Ishikawa (cell line): ENCODE measurements around the gene TBC1D14.

Source experiments
- CREB1 ChIP-seq: IDR thresholded peaks from 2 replicates; pipeline ENCODE4 v1.6.1; 2012; ENCODE audit warnings: low read depth
- EP300 ChIP-seq: IDR thresholded peaks from 2 replicates; pipeline ENCODE4 v1.6.1; 2012; ENCODE audit warnings: borderline replicate concordance
- FOXM1 ChIP-seq: IDR thresholded peaks from 2 replicates; pipeline ENCODE4 v1.6.1; 2012; ENCODE audit warnings: low read depth, borderline replicate concordance
- MAX ChIP-seq: IDR thresholded peaks from 2 replicates; pipeline ENCODE4 v1.6.1; 2012
- RAD21 ChIP-seq: IDR thresholded peaks from 2 replicates; pipeline ENCODE4 v1.6.1; 2012; ENCODE audit warnings: low read depth
- REST ChIP-seq: IDR thresholded peaks from 2 replicates; pipeline ENCODE4 v1.6.1; 2012; ENCODE audit warnings: low read depth, mild to moderate bottlenecking
- TAF1 ChIP-seq: IDR thresholded peaks from 2 replicates; pipeline ENCODE4 v1.6.1; 2012; ENCODE audit warnings: low read depth, mild to moderate bottlenecking
- TCF12 ChIP-seq: IDR thresholded peaks from 2 replicates; pipeline ENCODE4 v1.6.1; 2012; ENCODE audit warnings: low read depth
- TEAD4 ChIP-seq: IDR thresholded peaks from 2 replicates; pipeline ENCODE4 v1.6.1; 2012
- YY1 ChIP-seq: IDR thresholded peaks from 2 replicates; pipeline ENCODE4 v1.6.1; 2012; ENCODE audit warnings: low read depth

- TF ChIP-seq TAF1 (no peak), FOXM1 (no peak), MAX (no peak), EP300 (no peak), RAD21 (no peak), REST (no peak), YY1 (no peak), TCF12 (no peak), CREB1 (no peak), TEAD4 (no peak)
Measured at GRCh38 chr4:7068883-7069282, 159.3 kb downstream of the TBC1D14 start.
